GM12891 (cell line): Measurements from ENCODE around the gene POU2AF1.
A peak's percentile ranks its signal among the peaks of the same experiment; 100 is the strongest.

Source experiments
- DNase-seq: peaks from one replicate; pipeline ENCODE4 v3.0.0; 2011; ENCODE audit warnings: low spot score; ENCODE audit not compliant: insufficient read length
- FAIRE-seq: peaks from 2 replicates; lab custom pipeline; 2011; peaks lifted over from hg19 to GRCh38; lab: Jason Lieb, UNC
- PAX5 ChIP-seq: IDR thresholded peaks from 2 replicates; pipeline ENCODE4 v1.6.1; 2011; ENCODE audit warnings: low read length, moderate library complexity, mild to moderate bottlenecking; ENCODE audit not compliant: insufficient read depth, severe bottlenecking
- POLR2A ChIP-seq: IDR thresholded peaks from 2 replicates; pipeline ENCODE4 v1.6.1; 2011; ENCODE audit warnings: low read depth, low read length, control low read depth
- POLR2AphosphoS5 ChIP-seq: IDR thresholded peaks from 2 replicates; pipeline ENCODE4 v1.6.1; 2011; ENCODE audit warnings: low read depth, low read length, control low read depth
- POU2F2 ChIP-seq: IDR thresholded peaks from 2 replicates; pipeline ENCODE4 v1.6.1; 2011; ENCODE audit warnings: low read depth, mild to moderate bottlenecking, control low read depth, low read length, moderate library complexity
- SPI1 ChIP-seq: IDR thresholded peaks from 2 replicates; pipeline ENCODE4 v1.6.1; 2011; ENCODE audit warnings: low read depth, low read length, control low read depth
- TAF1 ChIP-seq: IDR thresholded peaks from 2 replicates; pipeline ENCODE4 v1.6.1; 2011; ENCODE audit warnings: low read depth, low read length, control low read depth

Gene POU2AF1

GRCh38 chr11:111336062-111336461, 43.0 kb downstream of the POU2AF1 start:
- FAIRE-seq, result no peak
- no peak for DNase-seq
- no peak for TF ChIP-seq TAF1

- no peak for FAIRE-seq
- DNase-seq, result no peak
- TF ChIP-seq TAF1 (no peak), POLR2AphosphoS5 (no peak), SPI1 (no peak), PAX5 (no peak), POU2F2 (no peak), POLR2A (no peak)
Measured at GRCh38 chr11:111335549-111335948, 43.5 kb downstream of the POU2AF1 start.

GRCh38 chr11:111334532-111335502, 44.3 kb downstream of the POU2AF1 start:
- no peak for DNase-seq
- TF ChIP-seq PAX5 (no peak), POU2F2 (no peak), POLR2A (no peak), TAF1 (no peak), POLR2AphosphoS5 (no peak)
- no peak for FAIRE-seq

- no peak for DNase-seq
- no peak for FAIRE-seq
- TF ChIP-seq TAF1, result no peak
- TF ChIP-seq PAX5, result no peak
- no peak for TF ChIP-seq SPI1
- TF ChIP-seq POLR2A, result no peak
- TF ChIP-seq POLR2AphosphoS5, result peak; percentile 40; the same call in 1 of the 2 replicates
- no peak for TF ChIP-seq POU2F2
Measured at GRCh38 chr11:111331711-111332479, 47.2 kb downstream of the POU2AF1 start.

GRCh38 chr11:111330234-111330893, 48.7 kb downstream of the POU2AF1 start:
- TF ChIP-seq TAF1 (no peak), POU2F2 (no peak), SPI1 (no peak), POLR2A (no peak), POLR2AphosphoS5 (no peak), PAX5 (no peak)
- FAIRE-seq, result no peak
- DNase-seq, result no peak

GRCh38 chr11:111329306-111330204, 49.5 kb downstream of the POU2AF1 start:
- TF ChIP-seq POLR2A, result no peak
- no peak for TF ChIP-seq PAX5
- no peak for TF ChIP-seq POLR2AphosphoS5
- TF ChIP-seq TAF1, result no peak
- no peak for TF ChIP-seq SPI1
- no peak for TF ChIP-seq POU2F2

GRCh38 chr11:111327908-111328624, 51.0 kb downstream of the POU2AF1 start:
- DNase-seq (no peak), FAIRE-seq (no peak)
- TF ChIP-seq TAF1 (no peak), POLR2A (no peak), POLR2AphosphoS5 (no peak), SPI1 (no peak), PAX5 (no peak), POU2F2 (no peak)

More at GRCh38 chr11:111329306-111330204, 49.5 kb downstream of the POU2AF1 start:
- no peak for FAIRE-seq
- DNase-seq, result no peak

GRCh38 chr11:111326824-111327223, 52.3 kb downstream of the POU2AF1 start:
- no peak for FAIRE-seq
- no peak for TF ChIP-seq POU2F2
- DNase-seq, result no peak
